ENCODE results near the gene RBM4B.

DNA sequence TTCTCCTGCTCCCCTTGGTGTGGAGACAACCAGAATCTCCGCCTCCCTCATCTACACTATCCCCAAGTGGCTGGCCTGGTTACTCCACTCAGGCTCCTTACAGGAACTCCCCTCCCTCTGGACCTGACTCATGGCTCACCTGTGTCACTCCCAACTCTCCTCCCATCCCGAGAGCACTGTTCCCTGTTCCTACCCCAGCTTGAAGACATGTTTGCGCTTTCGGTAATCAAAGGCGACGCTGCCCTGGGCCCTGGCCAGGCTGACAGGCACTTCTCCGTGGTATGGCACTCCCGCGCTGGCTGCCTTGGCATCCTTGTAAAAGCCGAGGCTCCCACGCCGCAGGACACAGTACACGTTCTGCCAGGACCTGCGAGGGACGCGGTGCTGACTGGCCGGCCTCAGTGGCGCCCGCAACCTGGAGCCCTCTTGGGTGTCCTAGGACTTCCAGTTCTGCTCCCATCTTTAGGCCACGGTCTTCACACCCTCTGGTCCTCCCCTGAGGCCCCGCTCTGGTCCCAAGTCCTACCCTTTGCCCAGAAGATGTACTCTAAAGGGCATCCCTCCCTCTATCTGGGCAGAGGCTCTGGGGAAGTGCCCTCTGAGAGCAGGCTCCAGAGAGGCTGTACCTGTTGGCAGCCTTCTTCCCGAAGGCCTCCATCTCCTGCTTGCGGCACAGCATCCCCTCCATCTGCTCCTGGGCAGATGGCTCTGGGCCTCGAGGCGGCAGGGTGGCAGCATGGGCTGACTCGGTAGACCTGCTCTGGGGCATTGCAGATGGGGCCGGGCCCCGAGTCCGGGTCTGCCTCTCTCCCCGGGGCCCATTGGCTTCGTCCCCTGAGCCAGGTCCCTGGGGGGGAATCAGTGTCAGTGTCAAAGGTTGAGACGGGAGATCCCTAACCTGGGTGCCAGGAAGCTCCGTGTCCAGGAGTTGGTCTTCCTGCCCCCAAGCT lies 9.4 kb upstream of the RBM4B start:
- no peak for TF ChIP-seq TAF1 (IDR thresholded peaks at IDR 0.05; ENCODE audit: borderline replicate concordance, insufficient read depth, low read length)
- TF ChIP-seq, protein P1, sequence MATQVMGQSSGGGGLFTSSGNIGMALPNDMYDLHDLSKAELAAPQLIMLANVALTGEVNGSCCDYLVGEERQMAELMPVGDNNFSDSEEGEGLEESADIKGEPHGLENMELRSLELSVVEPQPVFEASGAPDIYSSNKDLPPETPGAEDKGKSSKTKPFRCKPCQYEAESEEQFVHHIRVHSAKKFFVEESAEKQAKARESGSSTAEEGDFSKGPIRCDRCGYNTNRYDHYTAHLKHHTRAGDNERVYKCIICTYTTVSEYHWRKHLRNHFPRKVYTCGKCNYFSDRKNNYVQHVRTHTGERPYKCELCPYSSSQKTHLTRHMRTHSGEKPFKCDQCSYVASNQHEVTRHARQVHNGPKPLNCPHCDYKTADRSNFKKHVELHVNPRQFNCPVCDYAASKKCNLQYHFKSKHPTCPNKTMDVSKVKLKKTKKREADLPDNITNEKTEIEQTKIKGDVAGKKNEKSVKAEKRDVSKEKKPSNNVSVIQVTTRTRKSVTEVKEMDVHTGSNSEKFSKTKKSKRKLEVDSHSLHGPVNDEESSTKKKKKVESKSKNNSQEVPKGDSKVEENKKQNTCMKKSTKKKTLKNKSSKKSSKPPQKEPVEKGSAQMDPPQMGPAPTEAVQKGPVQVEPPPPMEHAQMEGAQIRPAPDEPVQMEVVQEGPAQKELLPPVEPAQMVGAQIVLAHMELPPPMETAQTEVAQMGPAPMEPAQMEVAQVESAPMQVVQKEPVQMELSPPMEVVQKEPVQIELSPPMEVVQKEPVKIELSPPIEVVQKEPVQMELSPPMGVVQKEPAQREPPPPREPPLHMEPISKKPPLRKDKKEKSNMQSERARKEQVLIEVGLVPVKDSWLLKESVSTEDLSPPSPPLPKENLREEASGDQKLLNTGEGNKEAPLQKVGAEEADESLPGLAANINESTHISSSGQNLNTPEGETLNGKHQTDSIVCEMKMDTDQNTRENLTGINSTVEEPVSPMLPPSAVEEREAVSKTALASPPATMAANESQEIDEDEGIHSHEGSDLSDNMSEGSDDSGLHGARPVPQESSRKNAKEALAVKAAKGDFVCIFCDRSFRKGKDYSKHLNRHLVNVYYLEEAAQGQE (IDR thresholded peaks at IDR 0.05; ENCODE audit: insufficient read depth in 1 of 2, low read depth in 2 of 2, low read length in 2 of 2): no peak
- no peak for TF ChIP-seq POLR2AphosphoS5 (IDR thresholded peaks at IDR 0.05; ENCODE audit: low read depth, low read length)
- no peak for TF ChIP-seq SIN3A (IDR thresholded peaks at IDR 0.05; ENCODE audit: borderline replicate concordance, insufficient read depth, low read length)

Data from PFSK-1 (cell line).